Spinal cord (tissue), 10 donors: Measurements from ENCODE around the gene COPE. TPM values are rescaled to one million over a fixed set of nuclear protein-coding genes. Genes with fewer than 3 reads are reported as not detected.

Source experiments
- DNase-seq, 6 donors: peaks; one replicate each; pipeline versions ENCODE4 v3.0.0 to v3.0.0-alpha.2; 2013 to 2015; ENCODE audit warnings: low spot score in 6 of 6, low read depth in 4 of 6
- H3K27ac ChIP-seq: one replicate; pipeline ENCODE4 v1.5.1; 2013; ENCODE audit warnings: low read depth, low read length, control low read depth
- H3K27me3 ChIP-seq: one replicate; pipeline ENCODE4 v1.6.1; 2013; ENCODE audit warnings: low read length; ENCODE audit not compliant: control insufficient read depth, insufficient read depth
- H3K36me3 ChIP-seq: one replicate; pipeline ENCODE4 v1.6.1; 2013; ENCODE audit warnings: low read length; ENCODE audit not compliant: control insufficient read depth, insufficient read depth
- H3K4me1 ChIP-seq: one replicate; pipeline ENCODE4 v1.6.1; 2013; ENCODE audit warnings: low read length; ENCODE audit not compliant: control insufficient read depth, insufficient read depth
- H3K4me3 ChIP-seq: one replicate; pipeline ENCODE4 v1.5.1; 2013; ENCODE audit warnings: low read depth, low read length, control low read depth
- H3K9me3 ChIP-seq: one replicate; pipeline ENCODE4 v1.6.1; 2013; ENCODE audit warnings: low read length; ENCODE audit not compliant: control insufficient read depth, insufficient read depth
- WGBS: methylation state at CpG from one replicate; pipeline ENCODE4 v1.1.5; 2013; ENCODE audit warnings: missing lambda C conversion rate; ENCODE audit not compliant: insufficient coverage; 5-methylcytosine and 5-hydroxymethylcytosine counted together
- polyA plus RNA-seq, 2 donors: library from polyadenylated mRNA; unstranded; fragments of 120-200 nt; gene quantifications; one replicate each; pipeline ENCODE4 v1.2.1, GENCODE V29; 2013; ENCODE audit not compliant: insufficient read length in 2 of 2
- total RNA-seq, 2 donors: library from RNA; depleted of rRNA in 1 of 2; stranded (reverse); fragments of 120-200 nt in 1 of 2; fragments of >200 nt in 1 of 2; gene quantifications; one replicate each; pipeline versions ENCODE4 v1.2.3 to v1.2.4, GENCODE V29; 2013 to 2014
- donor health status: healthy.

Gene COPE
- total and polyA plus RNA-seq, 4 donors, result 77.2 to 188 (median 177) TPM

DNA sequence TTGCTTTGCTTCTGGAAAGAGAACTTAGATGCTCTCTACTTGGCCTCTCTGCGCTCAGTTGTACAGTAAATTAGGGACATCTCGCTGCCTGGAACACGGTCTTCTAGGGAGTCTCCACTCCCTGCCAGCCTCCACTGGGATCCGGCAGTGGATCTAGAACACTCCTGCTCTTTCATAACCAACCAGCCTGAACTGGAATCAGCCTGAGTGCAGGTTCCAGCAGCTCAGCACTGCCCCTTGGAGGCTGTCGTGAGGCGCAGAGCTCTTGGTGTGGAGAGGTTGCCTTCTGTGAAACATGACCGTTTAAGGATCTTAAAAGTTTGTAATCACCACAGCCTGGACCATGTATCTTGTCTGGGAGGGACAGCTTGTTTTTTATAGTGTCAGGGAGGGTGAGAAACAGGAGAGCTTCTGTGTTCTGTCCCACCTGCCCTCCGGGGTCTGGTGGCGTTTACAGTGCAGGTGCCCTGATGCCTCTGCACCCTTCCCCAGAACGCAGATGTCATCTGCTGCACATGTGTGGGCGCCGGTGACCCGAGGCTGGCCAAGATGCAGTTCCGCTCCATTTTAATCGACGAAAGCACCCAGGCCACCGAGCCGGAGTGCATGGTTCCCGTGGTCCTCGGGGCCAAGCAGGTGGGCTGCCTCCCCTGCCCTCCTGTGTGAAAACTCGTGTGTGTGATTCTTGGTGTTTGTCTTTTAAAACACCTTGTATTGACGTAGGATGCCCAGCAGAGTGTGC, 62.6 kb downstream of the COPE start:
- Histone ChIP-seq H3K36me3 (peaks cover 100% of the 10 kb centered on the region), H3K9me3 (no peaks in the 10 kb centered on the region), H3K27ac (no peak overlapping the region), H3K4me3 (no peak overlapping the region), H3K4me1 (peaks cover 25% of the 10 kb centered on the region), H3K27me3 (no peaks in the 10 kb centered on the region)
- peak in 2 of 6 donors; percentile 54 to 63 for DNase-seq
- WGBS, result 81% methylated on average over 21 of the region's 22 CpGs

- Histone ChIP-seq H3K27me3 (no peaks in the 10 kb centered on the region), H3K36me3 (peaks cover 100% of the 10 kb centered on the region), H3K4me1 (peaks cover 24% of the 10 kb centered on the region), H3K9me3 (no peaks in the 10 kb centered on the region), H3K27ac (no peak overlapping the region), H3K4me3 (no peak overlapping the region)
- DNase-seq, result no peak
- 87% methylated on average over 27 of the region's 27 CpGs for WGBS
These were observed 63.4 kb downstream of the COPE start for GRCh38 chr19:18855647-18856384.

DNA sequence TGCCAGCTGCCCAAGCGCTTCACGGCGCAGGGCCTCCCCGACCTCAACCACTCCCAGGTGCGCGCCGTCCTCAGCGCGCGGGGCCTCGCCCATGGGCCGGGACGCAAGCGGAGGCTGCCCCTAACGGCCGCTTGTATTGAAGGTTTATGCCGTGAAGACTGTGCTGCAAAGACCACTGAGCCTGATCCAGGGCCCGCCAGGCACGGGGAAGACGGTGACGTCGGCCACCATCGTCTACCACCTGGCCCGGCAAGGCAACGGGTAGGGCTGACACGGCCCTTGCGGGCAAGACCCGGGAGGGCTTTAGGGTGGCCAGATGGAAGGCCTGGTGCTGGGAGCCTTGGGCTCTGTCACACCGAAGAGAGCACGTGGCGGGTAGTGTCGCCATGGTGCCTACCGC, 64.2 kb downstream of the COPE start:
- H3K9me3 ChIP-seq, result no peaks in the 10 kb centered on the region
- no peak overlapping the region for H3K4me3 ChIP-seq
- H3K27ac ChIP-seq, result no peak overlapping the region
- no peaks in the 10 kb centered on the region for H3K27me3 ChIP-seq
- H3K4me1 ChIP-seq, result peaks cover 18% of the 10 kb centered on the region
- 97% methylated on average over 33 of the region's 33 CpGs for WGBS
- DNase-seq, result no peak
- H3K36me3 ChIP-seq, result peaks cover 100% of the 10 kb centered on the region

GRCh38 chr19:18853755-18854427, 65.3 kb downstream of the COPE start:
- H3K9me3 ChIP-seq, result no peaks in the 10 kb centered on the region
- DNase-seq, result no peak
- H3K27me3 ChIP-seq, result no peaks in the 10 kb centered on the region
- H3K27ac ChIP-seq, result no peak overlapping the region
- H3K36me3 ChIP-seq, result peaks cover 100% of the 10 kb centered on the region
- H3K4me1 ChIP-seq, result peaks cover 17% of the 10 kb centered on the region
- no peak overlapping the region for H3K4me3 ChIP-seq
- 87% methylated on average over 15 of the region's 17 CpGs for WGBS

GRCh38 chr19:18852648-18853047, 66.5 kb downstream of the COPE start:
- Histone ChIP-seq H3K4me1 (peaks cover 26% of the 10 kb centered on the region), H3K9me3 (no peaks in the 10 kb centered on the region), H3K36me3 (peaks cover 95% of the 10 kb centered on the region), H3K27ac (no peak overlapping the region), H3K4me3 (no peak overlapping the region), H3K27me3 (no peaks in the 10 kb centered on the region)
- 76% methylated on average over 12 of the region's 12 CpGs for WGBS
- no peak for DNase-seq

DNA sequence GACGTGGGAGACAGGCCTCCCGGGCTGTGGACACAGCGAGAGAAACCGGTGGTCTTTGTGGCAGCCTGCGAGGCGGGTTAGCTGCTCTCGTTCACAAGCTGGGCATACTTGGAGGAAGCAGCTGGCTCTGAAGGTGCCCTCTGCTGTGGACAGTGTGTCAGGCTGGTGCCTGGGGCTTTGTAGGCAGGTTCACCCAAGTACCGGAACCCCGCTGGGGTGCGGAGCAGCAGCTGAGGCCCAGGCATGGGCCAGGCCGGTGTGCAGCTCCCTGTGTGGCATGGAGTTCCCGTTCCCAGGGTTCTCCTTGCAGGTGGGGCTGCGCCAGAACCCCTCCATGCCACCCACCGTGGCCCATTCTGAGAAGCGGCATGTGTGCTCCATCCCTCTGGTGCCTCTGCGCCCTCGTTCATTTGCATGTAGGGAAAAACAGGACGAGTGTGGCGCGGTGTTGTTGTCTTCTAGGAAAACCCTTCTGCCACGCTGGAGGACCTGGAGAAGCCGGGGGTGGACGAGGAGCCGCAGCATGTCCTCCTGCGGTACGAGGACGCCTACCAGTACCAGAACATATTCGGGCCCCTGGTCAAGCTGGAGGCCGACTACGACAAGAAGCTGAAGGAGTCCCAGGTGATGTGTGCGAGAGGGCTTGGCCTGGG, 67.4 kb downstream of the COPE start:
- H3K9me3 ChIP-seq, result no peaks in the 10 kb centered on the region
- DNase-seq, result no peak
- no peak overlapping the region for H3K27ac ChIP-seq
- WGBS, result 96% methylated on average over 31 of the region's 31 CpGs
- H3K4me1 ChIP-seq, result peaks cover 31% of the 10 kb centered on the region
- H3K36me3 ChIP-seq, result peaks cover 87% of the 10 kb centered on the region
- H3K27me3 ChIP-seq, result no peaks in the 10 kb centered on the region
- no peak overlapping the region for H3K4me3 ChIP-seq

- H3K36me3 ChIP-seq, result peaks cover 82% of the 10 kb centered on the region
- H3K27me3 ChIP-seq, result no peaks in the 10 kb centered on the region
- no peak overlapping the region for H3K4me3 ChIP-seq
- no peak for DNase-seq
- H3K27ac ChIP-seq, result no peak overlapping the region
- peaks cover 32% of the 10 kb centered on the region for H3K4me1 ChIP-seq
- 82% methylated on average over 23 of the region's 27 CpGs for WGBS
- no peaks in the 10 kb centered on the region for H3K9me3 ChIP-seq
These were observed 68.5 kb downstream of the COPE start for GRCh38 chr19:18850471-18851375.

GRCh38 chr19:18849838-18850400, 69.3 kb downstream of the COPE start:
- peak overlapping the region; percentile 29 for H3K27ac ChIP-seq
- H3K36me3 ChIP-seq, result peaks cover 77% of the 10 kb centered on the region
- DNase-seq, result no peak
- H3K4me1 ChIP-seq, result peaks cover 32% of the 10 kb centered on the region
- H3K4me3 ChIP-seq, result no peak overlapping the region
- no peaks in the 10 kb centered on the region for H3K27me3 ChIP-seq
- H3K9me3 ChIP-seq, result no peaks in the 10 kb centered on the region
- 78% methylated on average over 16 of the region's 16 CpGs for WGBS
